ENCODE results near the gene LIPE.

LIPE gene

DNA sequence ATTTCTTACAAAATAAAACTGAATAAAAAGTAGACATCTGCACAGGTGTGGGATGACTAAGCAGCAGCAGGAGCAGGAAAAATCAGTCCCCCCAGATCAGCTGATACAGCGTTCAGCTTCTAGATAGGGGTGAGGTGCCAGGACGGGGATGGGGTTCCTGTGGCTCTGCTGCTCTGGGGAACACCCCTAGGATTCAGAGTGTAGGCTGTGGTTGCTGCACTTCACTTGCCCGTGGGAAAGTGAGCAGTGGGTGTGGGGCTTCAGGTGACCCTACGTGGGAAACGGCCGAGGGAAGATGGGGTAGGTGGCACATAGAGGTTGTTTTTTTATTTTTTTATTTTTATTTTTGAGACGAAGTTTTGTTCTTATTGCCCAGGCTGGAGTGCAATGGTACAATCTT is 18.8 kb upstream of the LIPE start:
- no peak for DNase-seq

DNA sequence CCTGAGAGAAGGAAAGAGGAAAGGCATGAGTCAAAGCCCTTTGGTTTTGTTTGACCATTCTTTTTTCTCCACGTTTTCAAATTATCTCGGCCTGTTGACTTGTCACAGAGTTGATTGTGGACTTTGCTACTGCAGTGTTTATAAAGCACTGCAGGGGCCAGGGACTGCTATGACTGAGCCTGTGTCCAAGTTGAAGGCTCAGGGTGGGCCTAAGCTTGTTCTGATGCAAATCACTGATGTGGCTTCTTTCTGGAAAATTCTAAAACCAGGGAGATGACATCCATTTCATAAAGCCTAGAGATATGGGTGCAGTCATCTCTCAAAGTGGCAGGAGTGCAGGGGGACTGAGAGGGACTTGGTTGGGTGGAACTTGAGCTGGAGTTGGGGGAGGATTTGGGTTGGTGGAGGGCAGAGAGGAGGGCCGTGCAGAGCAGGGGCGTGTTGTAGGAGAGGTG is 16.8 kb upstream of the LIPE start:
- no peak for DNase-seq

DNA sequence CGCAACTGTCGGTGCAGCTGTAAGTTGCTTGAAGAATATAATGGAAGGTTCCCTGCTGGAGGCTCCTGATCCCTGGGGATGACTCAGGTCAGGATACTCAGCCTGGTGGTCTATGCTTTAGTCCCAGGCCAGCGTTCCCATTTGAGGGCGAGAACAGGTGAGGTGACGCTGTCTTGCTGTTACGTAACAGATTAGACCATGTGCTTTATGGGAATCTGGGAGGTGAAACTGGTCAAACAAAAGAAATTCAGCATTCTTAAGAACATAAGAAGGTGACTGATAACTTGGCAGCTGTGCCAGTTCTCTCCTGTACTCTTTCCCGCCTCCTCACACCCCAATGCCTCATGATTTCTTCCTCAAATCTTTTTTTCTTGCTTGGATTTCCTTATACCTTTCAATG is 15.6 kb upstream of the LIPE start, which contains the start of gene CXCL17:
TSS of gene CXCL17 (minus strand) at position 114 of the 400 bp plus-strand sequence. CDS start 114 bp downstream, outside the sequence.
- no peak for DNase-seq

DNA sequence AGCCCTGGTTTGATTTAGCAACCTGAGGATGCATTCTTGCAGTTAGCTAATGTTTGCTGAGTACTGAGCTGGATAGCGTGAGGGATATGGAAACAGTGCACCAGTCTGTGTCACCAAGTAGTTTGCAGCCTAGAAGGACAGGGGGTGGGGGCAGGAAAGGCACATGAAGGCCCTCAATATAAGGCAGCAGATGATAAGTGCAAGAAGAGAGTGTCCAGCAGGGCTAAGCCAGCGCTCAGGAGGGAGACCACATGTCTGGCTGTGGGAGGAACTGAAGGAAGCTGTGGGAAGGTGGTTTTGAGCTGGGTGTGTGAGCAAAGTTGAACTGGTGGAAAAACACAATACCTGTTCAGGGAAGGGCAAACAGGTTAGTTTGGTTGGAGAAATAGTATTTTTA is 13.9 kb upstream of the LIPE start:
- peak in 1 of 2 experiments; percentile 29 for DNase-seq

DNA sequence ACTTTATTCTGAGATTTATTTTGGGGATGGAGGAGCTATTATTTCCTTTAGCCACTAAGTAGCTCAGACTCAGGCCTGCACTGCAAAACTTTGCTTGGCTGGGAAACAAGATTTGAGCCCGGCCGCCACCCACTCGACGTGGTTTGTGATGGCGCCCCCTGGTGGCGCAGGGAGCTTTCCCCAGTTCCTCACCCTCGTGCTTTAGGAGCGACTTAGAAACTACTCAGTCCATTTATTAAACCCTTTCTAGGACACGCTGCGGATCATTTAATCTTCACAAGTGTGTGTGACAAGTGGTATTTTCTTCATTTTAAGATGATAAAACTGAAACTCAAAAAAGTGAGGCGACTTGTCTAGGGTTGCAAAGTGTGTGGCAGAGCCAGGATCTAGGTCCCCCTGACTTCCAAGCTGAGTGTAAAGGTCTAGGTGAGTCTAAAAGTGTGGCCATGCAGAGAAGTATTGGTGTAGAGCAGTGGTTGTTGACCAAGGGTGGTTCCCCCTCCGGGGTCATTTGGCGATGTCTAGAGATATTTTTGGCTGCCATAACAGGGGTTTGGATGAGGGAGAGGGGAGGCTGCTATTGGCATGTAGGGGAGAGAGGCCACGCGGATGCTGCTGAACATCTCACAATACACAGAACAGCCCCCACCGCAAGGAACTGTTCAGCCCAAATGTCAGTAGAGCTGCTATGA is 13.3 kb upstream of the LIPE start:
- peak; percentile 68 to 70 for DNase-seq

DNA sequence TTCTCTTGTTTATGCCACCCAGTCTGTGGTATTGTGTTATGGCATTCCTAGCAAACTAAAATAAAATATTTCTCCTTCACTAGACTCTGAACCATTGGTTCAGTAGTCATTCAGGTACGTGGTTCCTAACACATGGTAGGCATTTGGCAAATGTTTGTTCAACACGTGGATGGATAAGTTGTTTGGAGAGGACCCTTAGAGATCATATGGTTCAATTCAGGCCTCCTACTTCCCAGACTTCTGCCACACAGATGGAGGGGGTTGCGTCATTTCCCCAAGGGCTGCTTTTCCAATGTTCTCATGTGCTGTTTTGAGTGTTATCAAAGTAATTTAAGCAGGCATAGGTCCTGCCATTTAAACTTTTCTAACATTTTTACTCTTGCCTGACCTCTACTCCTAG is 8.8 kb upstream of the LIPE start:
- no peak for DNase-seq

DNA sequence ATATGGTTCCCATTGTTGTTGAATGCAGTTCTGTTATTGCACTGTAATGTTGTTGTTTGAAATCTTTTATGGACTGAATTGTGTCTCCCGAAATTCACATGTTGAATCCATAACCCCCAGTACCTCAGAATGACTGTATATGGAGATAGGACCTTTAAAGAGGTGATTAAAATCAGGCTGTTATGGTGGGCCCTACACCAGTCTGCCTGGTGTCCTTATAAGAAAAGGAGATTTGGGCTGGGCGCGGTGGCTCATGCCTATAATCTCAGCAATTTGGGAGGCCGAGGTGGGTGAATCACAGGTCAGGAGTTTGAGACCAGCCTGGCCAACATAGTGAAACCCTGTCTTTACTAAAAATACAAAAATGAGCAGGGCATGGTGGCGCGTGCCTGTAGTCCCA is 8.1 kb upstream of the LIPE start:
- DNase-seq, result no peak

DNA sequence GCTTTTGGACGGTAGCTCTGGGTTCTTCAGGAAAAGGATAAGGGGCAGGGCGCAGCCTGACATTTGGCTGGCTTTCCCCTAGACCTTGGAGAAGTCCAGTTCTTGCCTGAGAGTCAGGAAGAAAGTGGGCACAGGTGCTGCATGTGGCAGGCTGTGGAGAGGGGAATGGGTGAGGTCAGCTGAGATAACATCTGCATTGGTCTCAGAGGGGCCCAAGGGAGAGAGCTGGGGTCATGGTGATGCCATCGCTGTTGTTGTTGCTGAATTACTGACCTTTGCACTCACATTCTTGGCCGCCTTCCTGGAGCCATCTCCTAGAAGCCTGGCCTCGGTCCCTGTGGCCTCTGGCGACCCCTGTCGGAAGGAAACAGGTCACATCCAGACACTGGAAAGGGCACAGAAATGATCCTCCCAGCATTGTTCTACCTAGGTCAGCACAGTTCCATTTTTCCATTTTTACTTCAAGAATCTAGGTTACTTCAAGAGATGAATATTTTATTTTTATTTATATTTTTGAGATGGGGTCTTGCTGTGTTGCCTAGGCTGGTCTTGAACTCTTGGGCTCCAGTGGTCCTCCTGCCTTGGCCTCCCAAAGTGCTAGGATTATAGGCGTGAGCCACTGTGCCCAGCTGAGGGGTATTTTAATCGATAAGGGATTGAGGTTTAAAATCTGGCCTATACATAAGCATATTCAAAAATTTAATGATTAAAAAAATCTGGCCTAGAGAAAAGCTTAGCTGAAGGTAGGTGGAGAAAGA is 6.5 kb upstream of the LIPE start:
- peak; percentile 38 to 45 for DNase-seq

DNA sequence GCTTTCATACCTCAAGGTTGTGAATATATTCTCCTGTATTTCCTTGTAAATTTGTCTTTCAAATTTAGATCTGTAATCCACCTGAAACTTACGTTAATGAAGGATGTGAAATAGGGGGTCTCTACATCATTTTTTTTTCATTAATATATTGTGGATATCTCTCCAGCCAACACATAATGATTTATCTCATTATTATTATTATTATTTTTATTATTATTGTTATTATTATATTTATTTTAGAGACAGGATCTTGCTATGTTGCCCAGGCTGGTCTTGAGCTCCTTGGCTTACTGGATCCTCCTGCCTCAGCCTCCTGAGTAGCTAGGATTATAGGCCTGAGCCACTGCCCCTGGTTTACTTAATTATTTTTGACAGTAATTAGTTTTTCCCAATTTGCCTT is 4.3 kb upstream of the LIPE start:
- no peak for DNase-seq

DNA sequence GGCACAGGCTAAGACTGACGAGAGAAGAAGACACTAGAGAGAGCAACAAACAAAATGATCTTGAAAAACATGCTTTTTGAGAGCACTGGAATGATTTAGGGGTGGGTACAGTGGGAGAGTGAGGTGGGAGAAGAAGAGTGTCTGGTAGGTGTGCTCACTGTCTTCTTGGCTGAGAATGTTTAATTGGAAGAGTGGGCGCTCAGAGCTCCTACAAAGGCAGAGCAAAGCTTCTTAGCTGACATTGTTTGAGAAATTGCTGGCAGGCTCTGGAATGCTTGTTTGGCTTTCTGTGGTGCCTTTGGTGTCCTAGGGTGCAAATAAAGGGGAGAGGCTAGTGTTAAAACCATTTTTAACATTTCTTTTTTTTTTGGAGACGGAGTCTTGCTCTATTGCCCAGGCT is 1.5 kb upstream of the LIPE start:
- no peak for DNase-seq

DNA sequence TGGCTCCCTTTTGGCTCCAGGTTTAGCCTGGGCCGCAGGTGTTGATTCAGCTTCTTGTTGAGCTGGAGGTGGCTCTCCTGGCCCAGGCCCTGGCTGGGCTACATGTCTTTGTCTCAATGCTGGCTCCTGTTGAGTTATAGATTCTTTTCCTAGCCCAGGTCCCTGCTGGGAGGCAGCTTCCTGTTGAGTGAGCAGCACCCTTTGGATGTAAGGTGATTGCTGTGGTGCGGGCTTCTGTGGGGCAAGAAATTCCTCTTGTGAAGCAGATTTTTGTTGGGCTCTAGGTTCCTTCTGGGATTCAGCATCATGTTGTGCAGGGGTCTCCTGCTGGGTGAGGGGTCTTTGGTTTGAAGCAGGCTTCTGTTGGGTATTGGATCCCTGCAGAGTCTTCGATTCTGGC is 545 bp downstream of the LIPE start:
- DNase-seq, result no peak

DNA sequence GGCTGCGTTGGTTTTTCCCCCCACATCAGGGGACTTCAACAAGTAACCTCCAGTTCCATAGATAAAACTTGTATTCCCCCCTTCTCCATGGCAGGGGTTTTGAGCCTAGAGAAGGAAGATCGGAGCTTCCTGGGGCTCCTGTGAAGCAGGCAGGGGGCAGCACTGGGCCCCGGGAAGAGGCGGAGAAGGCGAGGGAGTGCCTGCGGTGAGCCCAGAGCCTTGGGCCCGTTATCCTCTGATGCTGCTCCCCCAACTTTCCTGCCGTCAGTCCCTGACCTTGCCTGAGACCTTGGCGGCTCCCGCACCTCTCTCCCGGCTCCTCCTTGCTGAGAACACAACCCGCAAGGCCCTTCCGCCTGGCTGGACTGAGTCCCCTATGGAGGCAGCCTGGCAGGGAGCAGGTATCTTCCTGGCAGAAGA is 2.5 kb downstream of the LIPE start:
- no peak for DNase-seq

DNA sequence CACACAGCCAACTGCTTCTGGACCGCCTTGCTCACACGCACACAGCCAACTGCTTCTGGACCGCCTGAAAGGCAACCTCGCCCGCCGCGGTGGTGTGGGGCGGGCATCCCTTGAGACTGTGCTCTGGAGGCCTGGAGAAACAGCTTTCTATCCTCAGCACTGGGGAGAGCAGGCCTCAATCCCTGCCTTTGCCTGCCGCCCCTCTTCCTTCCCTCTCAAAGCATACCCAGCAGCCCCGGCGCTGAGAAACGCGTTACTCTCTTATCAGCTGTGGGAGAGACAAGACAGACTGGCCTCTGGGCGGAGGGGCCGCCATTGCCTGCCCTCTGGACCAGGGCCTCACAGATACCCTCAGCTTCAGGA is 2.9 kb downstream of the LIPE start:
- no peak for DNase-seq

DNA sequence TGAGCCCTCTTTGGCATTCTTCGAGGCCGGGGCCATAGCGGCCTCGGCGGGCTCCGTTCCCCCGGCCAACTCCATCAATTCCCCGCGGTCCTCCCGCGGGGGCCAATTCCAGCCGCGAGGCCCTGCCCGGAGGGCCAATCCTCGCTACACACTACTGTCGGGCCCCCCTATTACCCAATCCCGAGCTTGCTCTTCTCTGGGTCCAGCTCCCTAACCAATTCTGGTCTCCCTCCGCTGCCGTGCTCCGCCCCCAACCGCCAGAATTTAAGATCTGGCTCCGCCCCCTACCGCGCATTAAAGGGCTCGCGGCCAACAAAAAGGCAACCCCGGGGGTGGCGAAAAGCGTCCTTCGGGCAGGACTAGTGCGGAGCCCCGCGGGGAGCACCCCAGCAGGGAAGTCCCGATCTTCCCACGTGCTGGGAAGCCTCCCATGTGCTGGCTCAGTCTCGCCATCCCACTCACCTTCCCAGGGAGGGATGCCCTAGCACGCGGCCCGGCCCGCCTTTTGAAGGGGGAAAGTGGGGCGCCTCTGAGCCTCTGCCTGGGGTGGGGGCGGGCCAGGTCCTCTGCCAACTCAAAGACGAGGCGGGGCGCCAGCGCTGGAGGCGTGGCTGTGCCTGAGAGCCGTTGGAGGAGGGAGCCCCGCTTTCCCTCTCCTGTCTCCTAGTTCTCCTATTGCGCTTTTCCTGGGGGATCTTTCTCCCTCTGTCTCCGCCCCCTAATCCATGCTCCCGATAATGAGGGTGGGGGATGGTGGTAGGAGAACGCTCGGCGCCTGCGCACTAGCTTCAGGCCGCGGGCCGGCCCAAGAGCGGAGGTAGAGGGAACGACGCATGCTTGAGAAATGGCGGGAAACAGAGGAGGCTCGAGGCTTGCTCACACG is 3.5 kb downstream of the LIPE start:
- DNase-seq, result peak; percentile 81 to 87

DNA sequence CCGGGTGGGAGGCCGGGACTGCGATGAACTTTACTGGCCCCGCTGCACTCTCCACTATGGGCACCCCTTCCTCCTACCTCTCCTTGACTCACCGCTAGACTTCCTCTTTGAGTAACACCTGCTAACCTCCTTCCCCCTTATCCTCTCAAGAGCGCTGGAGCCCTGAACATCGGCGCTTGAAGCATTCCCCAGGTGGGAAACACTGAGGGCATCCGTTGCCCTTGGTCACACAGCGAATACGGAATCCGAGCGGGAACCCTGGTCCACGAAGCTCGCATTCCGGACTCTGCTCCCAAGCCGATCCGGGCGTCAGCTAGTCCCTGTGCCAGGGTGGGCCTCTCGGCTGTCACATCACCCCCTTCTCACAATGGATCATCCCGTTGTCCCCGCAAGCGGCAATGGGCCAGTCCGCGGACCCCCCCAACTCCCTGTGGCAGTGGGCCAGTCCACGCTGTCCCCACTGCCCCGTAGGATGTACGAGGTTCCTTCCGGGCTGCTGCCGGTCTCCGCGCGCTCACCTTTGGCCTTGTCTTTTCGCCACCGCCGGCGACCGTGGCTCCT is 4.2 kb downstream of the LIPE start:
- DNase-seq, result peak in 1 of 2 experiments; percentile 13

DNA sequence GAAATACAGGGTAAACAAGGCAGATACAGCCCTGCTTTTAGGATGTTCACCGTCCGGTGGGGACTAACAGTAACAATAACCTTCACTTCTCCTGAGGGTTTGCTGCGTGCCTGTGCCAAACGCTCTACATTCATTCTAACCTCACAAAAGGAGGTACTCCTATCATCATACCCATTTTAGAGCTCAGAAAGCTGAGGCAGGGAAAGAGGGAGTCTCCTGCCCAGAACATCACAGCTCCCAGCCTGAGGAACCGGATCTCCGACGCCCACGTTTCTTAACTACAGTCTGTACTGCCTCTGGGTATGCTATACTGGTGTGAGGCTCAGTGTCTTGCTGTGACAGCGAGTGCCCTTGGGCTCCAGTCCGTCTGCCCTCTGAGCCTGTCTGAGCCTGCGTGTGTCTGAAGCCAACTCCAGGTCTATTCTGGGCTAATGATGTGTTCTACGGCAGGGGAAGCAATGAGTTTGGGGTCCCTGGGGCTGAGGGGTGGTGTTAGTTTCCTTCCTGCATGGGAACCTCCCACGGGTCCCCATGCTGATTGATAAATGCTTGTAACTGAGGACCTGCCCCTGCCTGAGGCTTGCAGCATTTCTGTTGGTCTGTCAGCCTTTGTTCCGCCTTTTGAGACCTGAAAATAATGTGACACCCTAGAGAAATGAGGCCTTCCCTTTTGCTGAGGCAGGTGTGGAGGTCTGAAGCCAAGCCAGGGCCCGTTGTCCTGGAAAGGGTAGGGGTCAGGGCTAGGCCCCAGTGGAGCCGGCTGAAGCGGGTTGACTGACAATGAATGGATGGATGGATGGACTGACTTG is 4.9 kb downstream of the LIPE start:
- DNase-seq, result peak; percentile 13 to 20

DNA sequence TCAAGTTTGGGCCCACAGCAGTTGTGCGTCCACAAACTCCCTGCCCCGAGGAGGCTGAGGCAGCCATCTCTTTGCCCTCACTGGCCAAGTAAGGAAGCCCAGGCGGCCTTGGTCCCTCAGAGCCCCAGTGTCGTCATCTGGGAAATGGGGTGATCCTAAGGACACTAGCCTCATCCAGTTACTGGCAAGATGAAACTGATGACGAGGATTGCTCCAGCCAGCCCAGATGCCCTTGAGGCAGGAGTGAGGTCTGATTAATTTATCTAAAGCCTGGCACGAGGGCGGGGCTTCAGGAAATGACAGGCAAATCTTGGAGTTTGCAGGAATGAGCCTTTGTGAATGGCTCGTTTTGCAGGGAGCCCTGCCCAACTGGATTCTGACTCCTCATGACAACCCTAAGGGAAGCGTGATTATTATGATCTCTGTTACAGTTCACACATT is 5.6 kb downstream of the LIPE start:
- no peak for DNase-seq

DNA sequence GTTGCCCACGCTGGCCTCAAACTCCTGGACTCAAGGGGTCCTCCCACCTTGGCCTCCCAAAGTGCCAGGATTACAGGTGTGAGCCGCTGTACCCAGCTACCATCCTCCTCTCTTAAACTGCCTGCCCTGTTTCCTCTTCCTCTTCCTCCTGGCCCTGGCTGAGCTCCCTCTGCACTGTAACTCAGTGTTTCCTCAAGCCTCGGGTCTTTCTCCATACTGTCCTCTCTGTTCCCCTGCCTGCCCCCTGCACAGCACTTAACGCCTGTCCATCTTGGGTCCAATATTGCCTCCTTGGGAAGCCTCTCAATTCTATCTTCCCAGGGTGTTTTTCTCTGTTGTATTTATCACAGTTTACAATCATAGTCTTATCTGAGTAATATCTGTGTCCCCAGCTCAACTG is 6.1 kb downstream of the LIPE start:
- DNase-seq, result peak in 1 of 2 experiments; percentile 4

DNA sequence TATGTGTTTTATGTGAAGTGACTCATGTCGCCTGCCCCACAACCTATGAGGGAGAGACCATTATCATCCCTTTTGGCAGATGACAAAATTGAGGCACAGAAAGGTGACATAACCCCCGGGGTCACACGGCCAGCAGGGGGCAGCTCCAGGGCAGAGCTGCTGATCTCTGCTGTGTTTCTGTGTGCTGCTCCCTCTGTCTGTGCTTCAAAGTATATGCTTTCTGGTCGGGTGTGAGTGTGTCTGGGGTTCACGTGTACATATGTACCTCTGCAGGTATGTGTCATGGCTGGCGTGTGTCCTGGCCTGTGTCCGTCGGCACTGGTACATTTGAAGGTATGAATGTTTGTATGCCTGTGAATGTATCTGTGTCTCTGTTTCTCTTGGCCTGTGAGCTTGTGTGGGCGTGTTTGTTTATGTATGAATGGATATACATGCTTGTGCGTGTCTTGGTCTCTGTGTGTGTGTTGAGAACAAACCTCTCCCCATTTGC is 7.1 kb downstream of the LIPE start:
- peak; percentile 76 to 88 for DNase-seq

DNA sequence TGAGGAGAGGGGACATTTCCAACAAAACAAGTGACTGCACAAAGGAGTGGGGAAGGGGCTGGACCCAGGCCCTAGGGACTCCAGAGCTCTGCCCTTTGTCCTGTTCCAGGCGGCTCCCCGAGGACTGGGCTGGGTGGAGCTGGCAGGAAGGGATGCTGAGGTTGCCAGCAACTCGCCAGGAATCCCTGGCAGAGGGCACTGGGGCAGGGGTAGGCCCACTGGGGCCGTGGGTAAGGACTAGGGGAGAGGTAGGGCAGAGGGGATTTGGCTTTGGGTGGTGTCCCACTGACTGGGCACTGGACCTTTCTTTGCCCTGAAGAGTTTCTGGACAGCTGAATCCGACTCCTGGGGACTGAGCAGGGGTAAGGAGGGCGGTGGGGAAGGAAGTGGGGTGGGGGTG is 7.9 kb downstream of the LIPE start:
- no peak for DNase-seq

DNA sequence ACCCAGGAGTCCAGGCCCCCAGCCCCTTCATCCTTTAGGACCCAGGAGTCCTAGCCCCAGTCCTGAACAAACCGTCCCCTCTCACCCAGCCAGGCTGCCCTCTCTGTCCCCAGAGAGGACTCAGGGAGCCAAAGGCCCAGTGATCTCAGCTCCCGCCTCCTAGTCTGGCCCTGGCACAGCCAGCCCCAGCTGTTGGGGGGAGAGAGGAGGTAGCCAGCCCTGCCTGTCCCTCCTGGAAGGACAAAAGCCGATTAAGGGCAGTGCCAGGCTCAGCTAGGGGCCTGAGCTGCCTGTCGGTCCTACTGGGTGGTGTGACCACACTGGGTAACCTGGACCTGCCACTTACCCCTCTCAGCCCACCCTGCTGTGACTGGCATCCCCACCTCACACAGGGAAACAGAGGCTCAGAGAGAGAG is 14.5 kb downstream of the LIPE start:
- no peak for DNase-seq

DNA sequence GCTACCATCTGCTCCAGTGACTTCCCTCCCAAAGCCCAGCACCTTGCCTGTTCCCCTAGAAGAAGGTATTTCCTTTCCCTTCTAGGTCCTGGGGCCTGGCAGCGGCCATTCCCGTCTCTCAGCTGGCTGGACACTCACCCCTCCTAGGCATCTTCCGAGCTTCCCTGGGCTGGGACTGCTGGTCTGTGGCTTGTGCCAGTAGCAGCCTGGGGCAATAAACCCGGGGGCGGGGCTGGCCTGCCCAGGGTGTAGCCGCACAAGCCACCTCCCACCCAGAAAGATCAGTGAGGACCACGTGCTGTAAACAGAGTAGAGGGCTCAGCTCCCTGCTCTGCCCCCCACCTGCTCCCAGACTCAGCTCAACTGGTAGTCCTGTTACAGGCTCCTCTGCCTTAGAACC is 15.0 kb downstream of the LIPE start:
- no peak for DNase-seq

All from Kasumi-1 (cell line).